DOHH2 (cell line): ENCODE results near the gene RABEP1.

Experiments
- H3F3A ChIP-seq: fragments of 200-600 bp; sonication (generic), shearing (Covaris generic); 2 replicates; pipeline ENCODE4 v1.6.0; 2016; ENCODE audit warnings: antibody characterized with exemption, mild to moderate bottlenecking; ENCODE audit not compliant: control insufficient read depth, insufficient read depth
- H3K27ac ChIP-seq: fragments of 200-600 bp; sonication (generic); 2 replicates; pipeline ENCODE4 v1.5.1; 2014; ENCODE audit warnings: low read depth, mild to moderate bottlenecking, low read length, moderate library complexity
- H3K27me3 ChIP-seq: fragments of 200-600 bp; sonication (generic); 2 replicates; pipeline ENCODE4 v1.6.1; 2014; ENCODE audit warnings: mild to moderate bottlenecking, low read length, mixed read lengths; ENCODE audit not compliant: control insufficient read depth
- H3K36me3 ChIP-seq: fragments of 200-600 bp; sonication (generic); 2 replicates; pipeline ENCODE4 v1.6.1; 2014; ENCODE audit warnings: mild to moderate bottlenecking, low read length, moderate library complexity, mixed read lengths; ENCODE audit not compliant: control insufficient read depth
- H3K4me1 ChIP-seq: fragments of 200-600 bp; sonication (generic); 2 replicates; pipeline ENCODE4 v1.6.1; 2014; ENCODE audit warnings: mild to moderate bottlenecking, low read length, mixed read lengths; ENCODE audit not compliant: control insufficient read depth
- H3K4me2 ChIP-seq: fragments of 200-600 bp; sonication (generic); 2 replicates; pipeline ENCODE4 v1.6.0; 2014; ENCODE audit warnings: mild to moderate bottlenecking, low read length, moderate library complexity
- H3K4me3 ChIP-seq: fragments of 200-600 bp; sonication (generic); 2 replicates; pipeline ENCODE4 v1.5.1; 2014; ENCODE audit warnings: mild to moderate bottlenecking, low read length, mixed read lengths
- H3K79me2 ChIP-seq: fragments of 200-600 bp; sonication (generic); 2 replicates; pipeline ENCODE4 v1.6.1; 2014; ENCODE audit warnings: mild to moderate bottlenecking, low read length, mixed read lengths; ENCODE audit not compliant: control insufficient read depth
- H3K9me2 ChIP-seq: fragments of 200-600 bp; sonication (generic); replicated peaks from 2 replicates; pipeline ENCODE4 v1.6.1; 2014; ENCODE audit warnings: mild to moderate bottlenecking, low read length, mixed read lengths; ENCODE audit not compliant: control insufficient read depth
- H3K9me3 ChIP-seq: fragments of 200-600 bp; sonication (generic); 2 replicates; pipeline ENCODE4 v1.6.1; 2014; ENCODE audit warnings: antibody characterized with exemption, low read length, mixed read lengths; ENCODE audit not compliant: control insufficient read depth, insufficient read depth
- H4K20me1 ChIP-seq: fragments of 200-600 bp; sonication (generic); 2 replicates; pipeline ENCODE4 v1.6.0; 2014; ENCODE audit warnings: low read depth, mild to moderate bottlenecking, antibody characterized with exemption, low read length, moderate library complexity; ENCODE audit not compliant: control insufficient read depth, insufficient read depth
- CTCF ChIP-seq: fragments of 200-600 bp; sonication (generic); IDR thresholded peaks from one replicate; pipeline ENCODE4 v1.5.1; 2014; ENCODE audit warnings: antibody characterized with exemption, mild to moderate bottlenecking, low read depth, low read length; ENCODE audit not compliant: poor library complexity, severe bottlenecking
- EZH2phosphoT487 ChIP-seq: fragments of 200-600 bp; sonication (generic); IDR thresholded peaks from 2 replicates; pipeline ENCODE4 v1.6.1; 2017; ENCODE audit warnings: borderline replicate concordance, mild to moderate bottlenecking, antibody characterized with exemption, low read length, moderate library complexity, mixed read lengths

RABEP1 gene

GRCh38 chr17:5416901-5417300, 134.8 kb downstream of the RABEP1 start:
- no peak for TF ChIP-seq EZH2phosphoT487
- no peak for TF ChIP-seq CTCF
- no peaks in the 10 kb centered on the region for H3K9me3 ChIP-seq
- peaks cover 86% of the 10 kb centered on the region for H3K36me3 ChIP-seq
- H3K4me2 ChIP-seq, result peak overlapping the region; percentile 90
- H4K20me1 ChIP-seq, result peaks cover 16% of the 10 kb centered on the region; the same call in 1 of the 2 replicates
- H3K9me2 ChIP-seq, result no peaks in the 10 kb centered on the region
- H3K27ac ChIP-seq, result peak overlapping the region; percentile 9; the same call in 1 of the 2 replicates
- H3K79me2 ChIP-seq, result peaks cover 92% of the 10 kb centered on the region
- H3K27me3 ChIP-seq, result no peaks in the 10 kb centered on the region
- peaks cover 5% of the 10 kb centered on the region for H3F3A ChIP-seq
- peaks cover 26% of the 10 kb centered on the region for H3K4me1 ChIP-seq
- peak overlapping the region; percentile 93 for H3K4me3 ChIP-seq

- H3K4me2 ChIP-seq, result peak overlapping the region; percentile 90
- peaks cover 88% of the 10 kb centered on the region for H3K79me2 ChIP-seq
- H3K4me1 ChIP-seq, result peaks cover 36% of the 10 kb centered on the region
- no peaks in the 10 kb centered on the region for H3K9me2 ChIP-seq
- peaks cover 5% of the 10 kb centered on the region for H3F3A ChIP-seq
- H3K4me3 ChIP-seq, result peak overlapping the region; percentile 93
- H3K27me3 ChIP-seq, result no peaks in the 10 kb centered on the region
- H3K36me3 ChIP-seq, result peaks cover 84% of the 10 kb centered on the region
- peaks cover 24% of the 10 kb centered on the region for H4K20me1 ChIP-seq
- H3K27ac ChIP-seq, result peak overlapping the region; percentile 90
- no peak for TF ChIP-seq EZH2phosphoT487
- TF ChIP-seq CTCF, result no peak
- no peaks in the 10 kb centered on the region for H3K9me3 ChIP-seq
Measured at GRCh38 chr17:5418858-5419355, 136.8 kb downstream of the RABEP1 start.

- peaks cover 36% of the 10 kb centered on the region for H3K4me1 ChIP-seq
- peaks cover 83% of the 10 kb centered on the region for H3K36me3 ChIP-seq
- no peaks in the 10 kb centered on the region for H3K9me3 ChIP-seq
- H3K4me3 ChIP-seq, result peak within 1 kb of the TSS; percentile 93
- peak within 1 kb of the TSS; percentile 90 for H3K27ac ChIP-seq
- H3F3A ChIP-seq, result peaks cover 5% of the 10 kb centered on the region
- H4K20me1 ChIP-seq, result peaks cover 24% of the 10 kb centered on the region
- H3K79me2 ChIP-seq, result peaks cover 86% of the 10 kb centered on the region
- H3K4me2 ChIP-seq, result peak within 1 kb of the TSS; percentile 90
- TF ChIP-seq EZH2phosphoT487 (no peak), CTCF (no peak)
- H3K27me3 ChIP-seq, result no peaks in the 10 kb centered on the region
- H3K9me2 ChIP-seq, result no peaks in the 10 kb centered on the region
Measured at GRCh38 chr17:5419356-5419958, 137.4 kb downstream of the RABEP1 start, which contains the start of gene NUP88. TSS of gene NUP88 (minus strand) at chr17:5419662. CDS start at chr17:5419650, 12 bp downstream.
